HG03342 (cell line): ENCODE measurements around the gene RP9.

Experiments used
- ATAC-seq: cut with Tn5 transposase; IDR thresholded peaks from one replicate; pipeline ENCODE4 v1.9.1; 2021; ENCODE audit warnings: mild to moderate bottlenecking, moderate library complexity; ENCODE audit not compliant: unreplicated experiment

RP9 gene, protein sequence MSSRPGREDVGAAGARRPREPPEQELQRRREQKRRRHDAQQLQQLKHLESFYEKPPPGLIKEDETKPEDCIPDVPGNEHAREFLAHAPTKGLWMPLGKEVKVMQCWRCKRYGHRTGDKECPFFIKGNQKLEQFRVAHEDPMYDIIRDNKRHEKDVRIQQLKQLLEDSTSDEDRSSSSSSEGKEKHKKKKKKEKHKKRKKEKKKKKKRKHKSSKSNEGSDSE

GRCh38 chr7:33109005-33109757, at the start of gene RP9:
TSS of gene RP9 (minus strand) at chr7:33109404. CDS start at chr7:33109372, 32 bp downstream.
- peak; percentile 82 for ATAC-seq

- no peak for ATAC-seq
These were observed 48.6 kb upstream of the RP9 start for GRCh38 chr7:33157781-33158180.

GRCh38 chr7:33157311-33157710, 48.1 kb upstream of the RP9 start:
- ATAC-seq = no peak

DNA sequence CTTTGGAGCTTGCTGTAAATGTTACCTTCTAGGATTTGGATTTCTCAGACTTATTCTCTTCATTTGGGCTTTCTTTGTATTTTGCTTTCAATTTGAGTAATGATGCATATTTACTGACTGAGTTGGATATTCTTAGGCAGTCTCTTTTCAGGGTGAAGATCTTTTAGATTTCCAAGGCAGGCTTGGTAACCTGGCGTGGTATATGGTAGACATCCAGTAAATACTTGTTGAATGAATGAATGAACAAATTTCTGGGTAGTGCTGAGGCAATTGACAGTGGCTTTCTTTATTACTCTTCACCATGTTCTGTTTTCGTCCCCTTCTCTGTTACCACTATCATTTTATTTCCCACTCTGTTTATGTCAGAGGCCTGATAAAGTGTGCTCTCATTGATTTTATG, 47.2 kb upstream of the RP9 start:
- no peak for ATAC-seq

- no peak for ATAC-seq
These were observed 46.6 kb upstream of the RP9 start for GRCh38 chr7:33155811-33156210.

- ATAC-seq = no peak
These were observed 42.9 kb upstream of the RP9 start for GRCh38 chr7:33152087-33152486.

DNA sequence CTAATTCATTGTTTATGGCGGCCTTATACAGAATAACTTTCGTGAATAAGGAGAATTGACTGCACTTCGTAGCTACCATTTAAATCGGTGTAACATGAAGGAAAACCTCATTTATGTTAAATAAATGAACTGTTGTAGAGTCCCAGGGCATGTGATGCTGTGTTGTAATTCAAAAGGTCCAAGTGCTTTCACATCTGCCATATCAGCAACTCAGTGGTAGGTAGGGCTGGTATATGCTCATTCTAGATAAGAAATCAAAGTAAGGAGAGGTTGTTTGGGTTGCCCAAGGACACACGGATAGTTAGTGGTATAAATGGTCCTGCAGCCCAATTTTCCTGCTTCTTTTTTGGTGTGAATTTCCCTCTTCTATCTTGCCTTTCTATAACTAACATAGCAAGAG, 36.0 kb upstream of the RP9 start:
- no peak for ATAC-seq

- ATAC-seq = peak; percentile 74
These were observed 35.0 kb upstream of the RP9 start for GRCh38 chr7:33143996-33144718.

GRCh38 chr7:33142585-33142984, 33.4 kb upstream of the RP9 start:
- ATAC-seq = no peak

DNA sequence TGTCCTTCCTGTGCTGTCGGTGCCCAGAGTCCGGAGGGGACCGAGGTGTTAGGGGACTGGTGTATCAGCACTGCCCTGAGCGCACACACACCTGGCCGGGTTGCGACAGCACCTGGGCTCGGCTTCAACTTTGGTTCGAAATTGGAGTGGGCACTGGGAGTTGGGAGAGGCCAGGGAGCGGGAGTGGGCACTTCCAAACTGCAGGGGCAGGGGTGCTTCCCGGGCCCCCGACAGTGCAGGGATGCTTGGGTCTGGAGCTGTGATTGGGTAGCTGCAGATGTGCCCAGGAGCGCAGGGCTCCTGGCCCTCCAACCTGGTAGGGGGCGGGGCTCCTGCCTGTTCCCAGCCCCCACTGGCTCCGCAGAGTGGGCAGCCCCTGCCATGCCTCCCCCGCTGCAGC, 27.9 kb upstream of the RP9 start:
- ATAC-seq = no peak

DNA sequence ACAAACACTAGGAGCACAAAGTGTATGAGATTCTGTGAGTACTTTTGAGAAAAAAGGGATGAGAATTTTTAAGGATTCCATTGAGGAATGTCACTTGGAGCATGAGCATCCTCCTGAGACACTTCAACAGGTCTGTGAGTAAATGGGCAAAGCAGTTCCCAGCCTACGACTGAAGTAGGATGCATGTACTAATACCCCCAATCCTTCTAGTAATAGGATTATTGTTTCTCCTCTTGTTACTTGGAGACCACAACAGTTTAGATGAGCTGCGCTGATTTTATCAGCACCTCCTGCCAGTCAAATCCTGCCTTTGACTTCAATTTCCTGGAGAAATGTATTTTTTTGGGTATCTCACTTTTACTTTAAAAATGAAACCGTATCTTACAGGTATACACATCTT, 21.0 kb upstream of the RP9 start:
- no peak for ATAC-seq

- ATAC-seq = no peak
These were observed 20.6 kb upstream of the RP9 start for GRCh38 chr7:33129806-33130153.

DNA sequence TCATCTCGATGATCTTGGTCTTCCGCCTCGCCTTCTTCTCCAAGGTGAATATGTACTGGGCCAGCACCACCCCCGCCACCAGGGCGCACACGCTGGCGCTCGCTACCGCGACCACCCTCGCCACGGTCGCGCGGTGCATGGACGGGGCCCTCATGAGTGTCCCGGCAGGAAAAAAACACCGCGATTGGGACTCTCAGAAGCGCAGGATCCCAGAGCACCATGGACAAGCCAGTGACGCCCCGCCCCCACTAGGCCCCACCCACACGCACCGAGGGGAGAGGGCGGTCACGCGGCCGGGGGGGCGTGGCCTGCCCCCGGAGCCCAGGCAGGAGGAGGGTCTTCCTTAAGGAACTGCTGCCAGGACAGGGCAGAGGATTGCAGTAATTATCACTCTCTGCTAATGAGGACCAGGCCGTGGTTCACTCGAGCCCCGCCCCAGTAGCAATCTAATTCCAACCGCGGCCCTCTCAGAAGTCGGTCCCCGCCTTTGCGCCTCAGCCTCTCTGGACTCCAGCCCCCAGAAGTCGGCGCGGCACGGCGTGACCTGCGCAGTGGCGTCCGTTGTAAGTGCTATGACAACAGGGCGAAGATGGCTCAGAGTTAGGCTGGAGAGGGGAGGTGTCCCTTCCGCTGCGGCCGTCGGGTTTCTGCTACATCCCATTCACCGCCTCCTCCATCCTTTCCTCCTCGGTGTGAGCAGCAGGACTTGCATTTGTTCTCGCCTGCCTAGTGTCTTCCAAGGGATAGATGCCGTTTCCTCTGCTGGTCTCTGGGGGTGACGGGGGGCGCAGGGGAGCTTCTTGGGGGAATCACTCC, 20.0 kb upstream of the RP9 start, which contains the start of gene BBS9:
BBS9 (plus strand) TSS at position 575 of the 816 bp plus-strand sequence. CDS start 16,689 bp downstream, outside the sequence.
- ATAC-seq = peak; percentile 100

- ATAC-seq = no peak
These were observed 19.4 kb upstream of the RP9 start for GRCh38 chr7:33128631-33128989.

DNA sequence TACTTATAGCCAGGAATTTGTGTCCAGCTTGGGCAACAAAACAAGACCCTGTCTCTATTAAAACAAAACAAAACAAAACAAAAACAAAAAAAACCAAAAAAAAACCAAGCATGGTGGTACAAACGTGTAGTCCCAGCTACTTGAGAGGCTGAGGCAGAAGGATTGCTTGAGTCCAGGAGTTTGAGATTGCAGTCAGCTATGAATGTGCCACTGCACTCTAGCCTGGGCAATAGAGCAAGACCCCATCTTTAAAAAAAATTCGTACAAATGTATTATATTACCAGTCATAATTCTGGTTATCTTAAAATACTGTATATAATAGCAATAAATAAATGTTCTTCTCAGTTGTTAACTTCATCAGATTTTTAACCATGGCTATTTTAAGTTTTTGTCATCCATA, 17.9 kb upstream of the RP9 start:
- no peak for ATAC-seq

DNA sequence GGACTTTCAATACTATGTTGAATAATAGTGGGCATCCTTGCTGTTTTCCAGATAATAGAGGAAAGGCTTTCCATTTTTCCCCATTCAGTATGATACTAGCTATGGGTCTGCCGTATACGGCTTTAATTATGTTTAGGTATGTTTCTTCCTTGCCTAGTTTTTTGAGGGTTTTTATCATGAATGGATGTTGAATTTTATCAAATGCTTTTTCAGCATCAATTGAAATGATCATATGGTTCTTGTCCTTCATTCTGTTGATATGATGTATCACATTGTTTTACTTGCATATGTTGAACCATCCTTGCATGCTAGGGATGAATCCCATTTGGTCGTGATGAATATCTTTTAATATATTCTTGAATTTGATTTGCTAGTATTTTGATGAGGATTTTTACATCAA, 9.2 kb upstream of the RP9 start:
- no peak for ATAC-seq

- no peak for ATAC-seq
These were observed 5.8 kb upstream of the RP9 start for GRCh38 chr7:33114976-33115375.

DNA sequence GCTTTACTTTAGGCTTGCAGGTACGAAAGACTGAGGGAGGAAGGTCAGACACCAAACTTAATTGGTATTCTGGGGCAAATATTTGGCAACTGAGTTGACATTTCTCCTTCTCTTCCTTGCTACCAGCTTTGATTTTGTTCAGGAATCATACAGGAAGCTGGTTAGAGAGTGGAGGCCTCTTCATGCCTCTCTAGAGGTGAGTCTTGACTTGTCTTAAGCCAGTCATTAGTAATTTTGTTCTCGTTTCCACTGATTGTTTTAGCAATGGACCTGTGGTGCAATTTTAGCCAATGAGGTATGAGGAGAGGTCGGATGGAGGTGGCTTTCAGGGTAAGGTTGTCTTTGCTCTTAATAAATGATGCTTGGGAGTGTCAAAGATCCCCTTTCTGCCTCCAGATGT, 2.4 kb upstream of the RP9 start:
- no peak for ATAC-seq

GRCh38 chr7:33109758-33110238, 594 bp upstream of the RP9 start:
- no peak for ATAC-seq

- ATAC-seq = peak; percentile 15
These were observed 625 bp downstream of the RP9 start for GRCh38 chr7:33108554-33109004.
